Head of caudate nucleus (tissue), 42 donors: ENCODE measurements around the gene ZNF652.
"Not testable (repeated sequence)": the region's sequence is repeated elsewhere in the genome, so short reads cannot be mapped to it uniquely, and the experiment has no call there.

ENCODE experiments used
- DNase-seq, 42 donors: peaks; one replicate each; pipeline versions ENCODE4 v3.0.0 to v3.0.0-alpha.2; 2020 to 2021; ENCODE audit warnings: mixed read lengths in 7 of 42
- intact Hi-C: fragments of 100-400 bp; cut with DNase I; formaldehyde crosslinking; loops from one replicate; pipeline ENCODE4 v1.15.0; 2022

ZNF652 gene

DNA sequence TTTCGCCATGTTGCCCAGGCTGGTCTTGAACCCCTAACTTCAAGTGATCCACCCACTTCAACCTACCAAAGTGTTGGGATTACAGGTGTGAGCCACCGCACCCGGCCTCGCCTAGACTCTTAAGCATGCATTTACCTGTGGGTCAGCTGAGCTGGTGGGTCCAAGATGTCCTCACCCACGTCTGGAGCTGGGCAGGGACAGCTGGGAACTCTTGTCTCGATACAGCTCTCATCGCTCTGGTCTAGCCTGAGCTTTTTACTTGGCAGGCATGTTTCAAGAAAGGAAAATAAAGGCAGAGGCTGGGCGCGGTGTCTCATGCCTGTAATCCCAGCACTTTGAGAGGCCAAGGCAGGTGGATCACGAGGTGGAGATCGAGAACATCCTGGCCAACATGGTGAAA, 74.6 kb downstream of the ZNF652 start:
- no peak for DNase-seq
- intact Hi-C loops = no loop called here

DNA sequence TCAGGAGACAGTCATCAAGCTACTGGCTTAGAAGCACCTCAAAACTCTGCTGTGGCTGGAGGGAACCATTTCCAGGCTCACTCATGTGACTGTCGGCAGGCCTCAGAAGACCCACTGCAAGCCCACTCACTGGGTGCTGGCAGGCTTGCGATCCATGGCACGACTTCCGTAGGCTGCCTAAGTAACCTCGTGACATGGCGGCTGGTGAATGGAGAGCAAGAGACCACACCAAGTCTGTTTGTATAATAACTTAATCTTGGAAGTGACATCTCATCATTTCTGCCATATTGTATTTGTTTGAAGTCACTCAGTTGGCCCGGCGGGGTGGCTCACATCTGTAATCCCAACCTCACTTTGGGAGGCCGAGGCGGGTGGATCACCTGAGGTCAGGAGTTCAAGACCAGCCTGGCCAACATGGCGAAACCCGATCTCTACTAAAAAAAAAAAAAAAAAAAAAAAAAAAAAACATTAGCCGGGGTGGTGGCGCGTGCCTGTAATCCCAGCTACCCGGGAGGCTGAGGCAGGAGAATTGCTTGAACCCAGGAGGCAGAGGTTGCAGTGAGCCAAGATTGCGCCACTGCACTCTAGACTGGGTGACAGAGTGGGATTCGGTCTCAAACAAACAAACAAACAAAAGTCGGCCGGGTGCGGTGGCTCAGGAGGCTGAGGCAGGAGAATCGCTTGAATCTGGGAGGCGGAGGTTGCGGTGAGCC, 75.6 kb downstream of the ZNF652 start:
- DNase-seq, intact Hi-C loops: not testable (repeated sequence)

DNA sequence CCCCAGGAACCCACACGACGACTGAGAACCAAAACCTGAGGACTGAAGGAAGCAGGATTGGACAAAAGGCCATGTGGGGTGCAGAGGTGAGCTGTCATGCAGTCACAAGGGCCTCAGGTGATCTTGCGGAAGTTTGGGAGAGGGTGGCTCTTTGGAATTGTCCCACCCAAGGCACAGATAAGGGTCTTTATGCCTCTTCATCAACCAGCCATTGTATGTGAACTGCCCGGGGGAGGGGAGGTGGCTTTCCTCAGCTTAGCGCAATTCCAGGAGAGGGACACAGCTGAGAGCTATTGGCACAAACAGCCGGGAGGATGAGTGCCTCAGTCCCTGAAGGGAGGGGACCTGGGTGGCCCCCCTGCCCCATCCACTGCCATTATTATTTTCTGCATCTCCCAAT, 76.3 kb downstream of the ZNF652 start:
- intact Hi-C loops = no loop called here
- DNase-seq = no peak

DNA sequence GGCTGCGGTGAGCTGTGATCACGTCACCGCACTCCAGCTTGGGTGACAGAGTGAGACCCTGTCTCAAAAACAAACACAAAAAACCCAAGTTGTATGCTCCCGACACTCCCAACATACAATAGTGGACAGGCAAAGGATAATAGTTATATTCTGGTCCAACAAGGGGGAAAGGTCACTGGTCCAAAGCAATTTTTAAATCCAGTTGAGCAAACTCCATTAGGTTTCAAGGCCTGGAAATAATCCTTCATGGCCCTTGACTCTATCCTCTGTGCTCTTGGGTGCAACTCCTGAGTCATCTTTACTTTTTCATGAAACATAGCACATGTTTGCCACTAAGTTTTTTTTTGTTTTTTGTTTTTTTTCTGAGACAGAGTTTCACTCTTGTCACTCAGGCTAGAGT, 81.1 kb downstream of the ZNF652 start:
- intact Hi-C loops = no loop called here
- no peak for DNase-seq

DNA sequence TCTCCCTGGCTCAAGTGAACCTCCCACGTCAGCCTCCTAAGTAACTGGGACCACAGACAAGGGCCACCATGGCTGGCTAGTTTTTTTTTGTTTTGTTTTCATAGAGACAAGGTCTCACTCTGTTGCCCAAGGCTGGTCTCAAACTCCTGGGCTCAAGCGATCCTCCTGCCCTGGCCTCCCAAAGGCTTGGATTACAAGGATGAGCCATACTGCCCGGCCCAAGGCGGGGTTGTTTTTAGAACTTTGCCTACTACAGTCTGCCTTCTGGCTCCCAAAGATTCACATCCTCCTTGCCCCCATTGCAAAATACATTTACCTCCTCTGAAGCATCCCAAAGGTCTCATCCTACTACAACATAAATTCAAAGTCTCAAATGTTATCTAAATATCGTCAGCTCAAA, 82.0 kb downstream of the ZNF652 start:
- peak in 1 of 42 donors; percentile 16 for DNase-seq
- intact Hi-C loops = no loop called here

DNA sequence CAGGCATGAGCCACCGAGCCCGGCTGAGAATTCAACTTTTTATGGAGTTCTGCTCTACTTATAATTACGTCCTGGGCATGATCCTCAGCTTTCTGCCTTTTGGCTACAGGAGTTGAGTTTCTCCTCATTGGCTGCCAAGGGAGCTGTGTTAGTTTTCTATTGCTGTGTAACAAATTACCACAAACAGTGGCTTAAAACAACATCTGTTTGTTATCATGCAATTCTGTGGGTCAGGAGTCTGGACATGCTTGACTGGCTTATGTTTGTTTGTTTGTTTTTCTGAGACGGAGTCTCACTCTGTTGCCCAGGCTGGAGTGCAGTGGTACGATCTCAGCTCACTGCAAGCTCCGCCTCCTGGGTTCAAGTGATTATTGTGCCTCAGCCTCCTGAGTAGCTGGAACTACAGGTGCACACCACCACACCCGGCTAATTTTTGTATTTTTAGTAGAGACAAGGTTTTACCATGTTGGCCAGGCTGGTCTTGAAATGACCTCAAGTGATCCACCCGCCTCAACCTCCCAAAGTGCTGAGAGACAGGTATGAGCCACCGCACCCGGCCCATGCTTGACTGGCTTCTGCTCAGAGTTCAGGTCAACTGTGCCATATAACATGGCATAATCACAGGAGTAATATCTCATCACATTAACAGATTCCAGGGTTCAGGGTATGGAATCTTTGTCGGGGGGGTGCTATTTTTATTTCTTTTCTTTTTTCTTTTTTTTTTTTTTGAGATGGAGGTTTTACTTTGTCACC, 82.6 kb downstream of the ZNF652 start:
- intact Hi-C loops = not testable (repeated sequence)
- peak in 1 of 42 donors; percentile 1 for DNase-seq

DNA sequence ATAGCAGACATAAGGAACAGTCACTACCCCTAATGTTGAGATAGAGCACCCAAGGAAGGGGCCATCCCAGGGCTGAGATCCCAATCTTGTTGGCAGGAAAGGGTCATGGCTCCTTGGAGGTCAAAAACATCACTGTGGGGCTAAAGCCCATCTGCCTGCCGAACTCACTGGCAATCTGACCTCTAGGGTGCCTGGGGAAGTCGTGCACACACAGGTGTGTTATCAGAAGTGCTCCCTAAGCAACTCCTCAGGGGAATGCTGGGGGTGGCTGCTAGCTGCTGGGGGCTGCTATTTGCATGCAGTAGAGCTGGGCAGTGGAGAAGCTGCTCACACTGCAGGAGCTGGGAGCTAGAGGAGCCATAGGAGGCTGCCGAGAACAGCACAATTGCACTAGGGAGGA, 84.0 kb downstream of the ZNF652 start:
- intact Hi-C loops = no loop called here
- DNase-seq = no peak

DNA sequence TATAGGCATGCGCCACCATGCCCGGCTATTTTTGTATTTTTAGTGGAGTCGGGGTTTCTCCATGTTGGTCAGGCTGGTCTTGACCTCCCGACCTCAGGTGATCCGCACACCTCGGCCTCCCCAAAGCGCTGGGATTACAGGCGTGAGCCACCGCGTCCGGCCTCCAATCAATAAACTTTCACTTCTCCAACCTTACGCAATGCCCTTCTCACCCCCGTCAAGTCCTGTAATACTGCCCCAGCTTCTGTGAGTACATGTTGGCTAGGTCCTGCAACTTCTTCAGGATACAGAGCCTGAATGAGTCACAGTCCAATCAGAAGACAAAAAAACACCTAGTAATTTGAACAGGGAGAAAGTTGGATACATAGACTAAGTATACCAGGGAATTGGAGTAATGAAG, 84.4 kb downstream of the ZNF652 start:
- intact Hi-C loops = no loop called here
- no peak for DNase-seq

DNA sequence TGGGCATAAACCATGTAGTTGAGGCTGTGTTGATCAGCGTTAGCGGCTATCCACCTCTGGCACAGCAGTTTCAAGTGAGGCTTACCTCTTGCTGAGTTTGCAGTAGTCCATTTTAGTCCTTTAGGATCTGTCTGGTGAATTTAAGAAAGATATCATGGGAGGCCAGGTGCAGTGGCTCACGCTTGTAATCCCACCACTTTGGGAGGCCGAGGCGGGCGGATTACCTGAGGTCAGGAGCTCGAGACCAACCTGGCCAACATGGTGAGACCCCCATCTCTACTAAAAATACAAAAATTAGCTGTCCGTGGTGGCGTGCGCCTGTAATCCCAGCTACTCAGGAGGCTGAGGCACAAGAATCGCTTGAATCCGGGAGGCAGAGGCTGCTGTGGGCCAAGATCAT, 86.1 kb downstream of the ZNF652 start:
- DNase-seq, intact Hi-C loops: not testable (repeated sequence)

DNA sequence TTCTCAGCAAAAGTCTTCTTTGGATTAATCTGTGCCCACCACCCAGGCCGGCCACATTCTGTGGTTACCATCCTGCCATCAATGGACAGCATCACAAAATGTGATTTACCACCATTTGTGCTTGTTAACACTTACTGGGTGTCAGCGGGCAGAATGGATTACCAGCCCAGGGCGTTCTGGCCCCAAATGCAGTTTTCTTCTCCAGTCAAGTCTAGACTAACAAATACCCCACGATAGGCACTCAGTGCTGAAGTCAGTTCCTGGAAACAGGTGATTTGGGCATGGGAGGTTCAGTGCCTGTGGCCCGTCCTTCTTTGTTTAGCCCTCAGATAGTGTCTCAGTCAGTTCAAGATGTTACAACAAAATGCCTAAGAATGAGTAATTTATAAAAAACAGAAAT, 92.7 kb downstream of the ZNF652 start:
- intact Hi-C loops = no loop called here

DNA sequence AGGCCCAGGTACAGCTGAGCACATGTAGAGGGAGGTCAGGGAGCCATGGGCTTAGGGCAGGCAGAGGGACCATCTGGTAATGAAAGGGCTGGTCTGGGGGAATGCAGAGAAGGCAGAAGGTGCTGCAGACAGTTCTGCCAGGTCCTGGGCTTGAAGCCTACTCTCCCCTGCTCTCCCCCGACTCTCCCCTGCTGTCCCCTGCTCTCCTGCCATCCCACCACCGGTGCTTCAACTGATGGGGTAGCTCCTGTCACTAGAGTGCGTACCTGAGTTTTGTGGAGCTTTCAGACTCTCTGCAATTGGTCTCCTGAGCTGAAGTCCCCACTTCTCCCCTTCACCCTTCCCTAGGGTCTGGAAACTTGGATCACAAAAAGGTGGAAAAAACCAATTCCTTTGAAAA, 94.1 kb downstream of the ZNF652 start:
- no peak for DNase-seq
- intact Hi-C loops = no loop called here

More for the DNA sequence above, 92.7 kb downstream of the ZNF652 start:
- no peak for DNase-seq

DNA sequence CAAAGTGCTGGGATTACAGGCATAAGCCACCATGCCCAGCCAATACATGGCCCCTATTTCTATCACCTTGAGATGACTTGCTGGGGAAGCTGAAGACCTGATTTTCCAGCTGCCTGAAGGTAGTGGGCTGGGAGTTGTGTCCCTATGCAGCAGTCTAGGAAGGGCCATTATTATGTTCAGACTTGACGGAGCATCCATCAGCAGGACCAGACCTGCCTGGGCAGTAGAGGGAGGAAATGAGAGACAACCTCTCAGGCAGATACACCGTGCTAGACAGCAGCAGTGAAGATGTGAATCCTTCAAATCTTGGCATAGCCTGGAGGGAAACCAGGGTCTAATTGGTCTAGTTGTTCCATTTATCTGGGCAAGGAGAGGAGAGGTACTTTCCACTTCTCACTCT, 95.8 kb downstream of the ZNF652 start:
- no peak for DNase-seq
- intact Hi-C loops = no loop called here

DNA sequence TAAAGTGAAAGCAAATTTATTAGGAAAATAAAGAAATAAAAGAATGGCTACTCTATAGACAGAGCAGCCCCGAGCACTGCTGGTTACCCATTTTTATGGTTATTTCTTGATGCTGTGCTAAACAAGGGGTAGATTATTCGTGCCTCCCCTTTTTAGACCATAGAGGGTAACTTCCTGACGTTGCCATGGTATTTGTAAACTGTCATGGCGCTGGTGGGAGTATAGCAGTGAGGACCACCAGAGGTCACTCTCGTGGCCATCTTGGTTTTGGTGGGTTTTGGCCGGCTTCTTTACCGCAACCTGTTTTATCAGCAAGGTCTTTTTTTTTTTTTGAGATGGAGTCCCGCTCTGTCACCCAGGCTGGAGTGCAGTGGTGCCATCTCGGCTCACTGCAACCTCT, 100.5 kb downstream of the ZNF652 start:
- DNase-seq, intact Hi-C loops: not testable (repeated sequence)

DNA sequence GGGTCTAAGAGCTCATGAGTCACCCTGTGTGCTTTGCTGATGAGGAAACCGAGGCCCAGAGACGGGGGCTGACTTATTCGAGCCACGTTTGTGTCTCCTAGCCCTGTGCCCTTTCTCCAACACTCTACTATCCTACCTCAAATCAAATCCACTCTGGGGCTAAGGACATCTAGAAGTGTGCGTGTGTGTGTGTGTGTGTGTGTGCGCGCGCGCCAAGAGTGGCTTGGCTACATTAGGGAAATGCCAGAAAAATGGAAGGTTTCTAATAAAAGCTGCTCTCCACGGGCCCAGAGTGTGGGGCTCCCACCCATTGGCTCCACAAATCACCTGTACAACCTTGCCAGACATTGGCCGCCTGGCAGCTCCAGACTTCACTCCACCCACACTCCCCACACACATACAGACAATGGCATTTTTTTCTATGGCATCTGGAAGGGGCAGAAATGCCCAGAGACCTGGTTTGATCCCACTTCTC, 101.2 kb downstream of the ZNF652 start:
- DNase-seq = peak in 5 of 42 donors; percentile 3 to 42 (median 9)

DNA sequence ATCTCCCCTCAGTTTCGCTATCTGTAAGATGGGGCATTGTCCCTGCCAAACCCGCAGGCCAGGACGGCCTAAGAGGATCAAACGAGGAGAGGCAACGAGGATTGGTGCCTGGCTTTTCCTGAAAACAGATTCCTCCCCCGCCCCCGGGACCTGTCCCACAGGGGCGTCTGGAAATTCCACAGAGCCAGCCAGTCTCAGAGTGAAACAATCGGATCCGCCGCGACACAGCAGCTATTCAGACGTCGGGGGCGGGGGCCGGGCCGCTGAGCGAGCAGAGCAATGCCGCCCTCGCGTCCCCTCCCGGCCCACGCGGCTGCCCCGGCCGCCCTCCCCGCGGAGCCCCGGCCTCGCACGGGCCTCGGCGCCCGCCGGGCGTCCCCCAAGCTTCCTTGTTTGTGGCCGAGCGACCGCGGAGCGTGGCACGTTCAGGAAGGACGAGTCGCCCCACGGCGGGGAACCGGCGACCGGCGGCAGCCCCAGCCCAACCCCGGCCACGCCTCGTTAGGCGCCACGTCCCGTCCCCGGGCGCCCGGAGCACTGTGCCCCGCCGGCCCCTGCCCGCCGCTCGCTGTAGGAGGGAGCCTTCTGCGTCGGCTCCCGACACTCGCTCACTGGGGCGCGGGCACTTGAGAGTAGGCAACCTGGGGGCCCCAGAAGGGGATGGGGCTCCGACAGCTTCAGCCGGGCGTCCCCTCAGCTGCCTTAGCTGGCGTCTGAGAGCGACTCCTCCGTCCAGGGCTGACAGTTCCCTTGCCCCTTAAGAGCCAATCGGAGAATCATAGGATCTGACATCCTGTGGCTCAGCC, 101.8 kb downstream of the ZNF652 start:
- intact Hi-C loops = no loop called here
- DNase-seq = peak; percentile 3 to 76 (median 44)

More for the DNA sequence above, 101.2 kb downstream of the ZNF652 start:
- intact Hi-C loops = no loop called here

DNA sequence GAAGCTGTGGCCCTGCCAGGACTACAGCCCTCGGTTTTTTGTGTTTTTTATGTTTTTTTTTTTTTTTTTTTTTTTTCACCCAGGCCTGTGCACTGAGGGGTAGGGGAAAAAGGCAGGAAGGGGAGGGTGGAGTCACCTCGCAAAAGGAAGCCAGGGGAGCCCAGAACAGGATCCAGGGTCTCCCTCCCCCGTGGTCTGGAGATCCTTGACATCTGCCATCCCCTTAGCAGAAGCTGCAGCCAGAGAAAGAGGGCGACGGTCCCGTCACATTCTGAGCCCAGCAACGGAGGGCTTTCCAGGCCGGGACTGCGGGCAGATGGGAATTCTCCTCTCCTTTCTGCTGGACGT, 102.4 kb downstream of the ZNF652 start:
- intact Hi-C loops = no loop called here
- DNase-seq = no peak

DNA sequence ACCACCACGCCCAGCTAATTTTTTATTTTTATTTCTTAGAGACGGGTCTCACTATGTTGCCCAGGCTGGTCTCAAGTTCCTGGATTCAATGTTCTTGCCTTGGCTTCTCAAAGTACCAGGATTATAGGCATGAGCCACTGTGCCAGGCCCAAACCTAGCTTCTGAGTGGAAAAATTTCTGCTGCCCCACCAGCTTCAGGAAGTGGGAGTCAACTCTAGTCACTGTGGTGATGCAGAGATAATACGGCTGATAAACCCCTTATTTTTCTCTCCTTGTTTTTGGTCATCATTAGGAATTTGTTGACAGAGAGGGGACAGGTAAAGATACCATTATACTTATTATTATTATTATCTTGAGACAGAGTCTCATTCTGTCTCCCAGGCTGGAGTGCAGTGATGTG, 103.7 kb downstream of the ZNF652 start:
- no peak for DNase-seq
- intact Hi-C loops = no loop called here

DNA sequence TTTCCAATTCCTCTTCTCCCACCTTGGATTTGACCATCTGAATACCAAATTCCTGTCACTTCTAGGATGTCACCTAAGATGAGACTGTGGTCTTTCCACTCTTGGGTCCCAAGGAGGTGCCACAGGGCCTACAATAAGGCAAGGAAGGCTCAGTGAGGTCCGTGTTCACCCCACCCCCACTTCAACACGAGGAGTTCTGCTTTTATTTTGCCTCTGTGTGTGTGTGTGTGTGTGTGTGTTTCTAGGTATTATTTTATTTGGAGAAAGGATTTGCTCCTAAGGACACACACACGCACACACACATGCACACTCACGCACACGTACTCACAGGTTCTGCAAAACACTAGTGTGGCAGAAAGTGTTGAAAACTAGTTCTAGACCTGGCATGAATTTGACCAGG, 106.9 kb downstream of the ZNF652 start:
- intact Hi-C loops = no loop called here
- DNase-seq = no peak

DNA sequence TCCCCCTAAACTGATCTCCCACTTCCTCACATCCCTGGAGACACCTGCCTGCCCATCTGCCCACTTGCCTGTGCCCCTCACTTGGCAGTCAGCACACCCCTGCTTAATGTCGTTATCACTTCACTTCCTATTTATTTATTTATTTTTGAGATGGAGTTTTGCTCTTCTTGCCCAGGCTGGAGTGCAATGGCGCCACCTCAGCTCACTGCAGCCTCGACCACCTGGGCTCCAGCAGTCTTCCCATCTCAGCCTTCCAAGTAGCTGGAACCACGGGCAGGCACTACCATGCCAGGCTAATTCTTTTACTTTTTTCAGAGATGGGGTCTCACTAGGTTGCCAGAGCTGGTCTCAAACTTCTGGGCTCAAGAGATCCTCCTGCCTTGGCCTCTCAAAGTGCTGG, 108.0 kb downstream of the ZNF652 start:
- no peak for DNase-seq
- intact Hi-C loops = no loop called here

DNA sequence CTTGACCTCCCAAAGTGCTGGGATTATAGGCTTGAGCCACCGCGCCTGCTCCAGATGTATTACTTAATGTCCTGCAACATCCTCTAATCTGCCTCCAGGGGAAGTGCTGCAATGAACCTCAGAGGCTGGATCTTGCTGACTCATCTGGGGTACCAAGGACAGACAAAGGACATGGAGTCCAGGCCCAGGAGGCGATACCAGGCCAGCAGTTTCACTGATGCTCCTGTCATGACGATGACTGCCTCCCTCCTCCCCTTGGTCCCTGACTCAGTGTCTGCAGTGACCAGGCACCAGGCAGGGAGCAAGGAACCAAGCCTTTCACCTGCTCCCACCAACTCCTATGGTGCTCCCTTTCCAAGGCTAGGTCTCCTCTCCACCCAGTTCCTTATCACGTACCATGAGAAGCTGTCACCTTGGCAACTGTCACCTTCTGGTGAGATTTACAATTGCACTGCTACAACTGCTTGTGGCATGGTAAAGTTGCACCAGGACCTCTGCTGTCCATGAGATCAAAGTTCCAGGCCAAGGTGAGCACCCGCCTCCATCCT, 109.8 kb downstream of the ZNF652 start:
- intact Hi-C loops = no loop called here
- DNase-seq = peak in 1 of 42 donors; percentile 17
